HepG2 (cell line): Measurements from ENCODE around the gene ACTL8. TPM values are rescaled to one million over a fixed set of nuclear protein-coding genes. Genes with fewer than 3 reads are reported as not detected.

ENCODE experiments used
- ATAC-seq: fragments of 200-7000 bp; cut with Tn5 transposase; 3 replicates; pipeline ENCODE4 v1.9.1; 2020; ENCODE audit warnings: mild to moderate bottlenecking, moderate library complexity
- BruUV-seq: library from RNA; stranded (reverse); fragments of 400-500 nt; replicated peaks from 2 replicates; lab custom pipeline; 2021; lab: Mats Ljungman, UMichigan
- CTCF ChIA-PET: fragments of 300-600 bp; formaldehyde crosslinking; extraction: SDS; loops from one replicate; lab custom pipeline; 2021; ENCODE audit warnings: low total read pairs, inconsistent platforms, low intra/inter-chr PET ratio; lab: Yijun Ruan, JAX
- POLR2A ChIA-PET: fragments of 350-600 bp; sonication (Branson Sonifier 250); formaldehyde crosslinking; loops from one replicate; lab custom pipeline; 2020; ENCODE audit warnings: antibody characterized with exemption, inconsistent platforms; lab: Yijun Ruan, JAX
- DNase-seq: peaks from one replicate; pipeline ENCODE4 v3.0.0-alpha.2; 2015; ENCODE audit warnings: low spot score
- FAIRE-seq: peaks from 3 replicates; lab custom pipeline; 2011; peaks lifted over from hg19 to GRCh38; lab: Jason Lieb, UNC
- H2AFZ ChIP-seq: one replicate; pipeline ENCODE4 v1.6.1; 2011; ENCODE audit warnings: low read length, inconsistent platforms
- H3K27ac ChIP-seq: fragments of 300-600 bp; 3 replicates; pipeline ENCODE4 v1.8.0; 2011; ENCODE audit warnings: mixed run types, mild to moderate bottlenecking, mixed read lengths, low read length, inconsistent platforms; ENCODE audit not compliant: insufficient read depth; ENCODE audit errors: extremely low read length
- H3K27me3 ChIP-seq, 2 experiments: fragments of 200-600 bp in 1 of 2; 2 replicates in 1 of 2; 3 replicates in 1 of 2; pipeline versions ENCODE4 v1.6.0 to v1.8.0; 2011; ENCODE audit warnings: low read length in 2 of 2, mild to moderate bottlenecking in 2 of 2, moderate library complexity in 2 of 2, inconsistent platforms in 1 of 2; ENCODE audit not compliant: insufficient read depth in 2 of 2, control insufficient read depth in 1 of 2
- H3K36me3 ChIP-seq, 2 experiments: fragments of 200-600 bp in 1 of 2; replicated peaks in 1 of 2; 2 replicates in 1 of 2; 3 replicates in 1 of 2; pipeline versions ENCODE4 v1.5.1 to v1.8.0; 2011; ENCODE audit warnings: low read length in 2 of 2, inconsistent platforms in 1 of 2; ENCODE audit not compliant: insufficient read depth in 2 of 2, control insufficient read depth in 1 of 2
- H3K4me1 ChIP-seq: 2 replicates; pipeline ENCODE4 v1.5.1; 2012; ENCODE audit warnings: low read length, inconsistent platforms; ENCODE audit not compliant: insufficient read depth
- H3K4me2 ChIP-seq: 2 replicates; pipeline ENCODE4 v1.6.0; 2011; ENCODE audit warnings: low read depth, low read length, inconsistent platforms
- H3K4me3 ChIP-seq, 3 experiments: fragments of 200-600 bp in 1 of 3; sonication (generic), shearing (Covaris generic) in 1 of 3; replicated peaks in 1 of 3; 2 replicates each; pipeline ENCODE4 v1.5.1; 2011 to 2016; ENCODE audit warnings: low read length in 3 of 3, inconsistent platforms in 2 of 3, low read depth in 2 of 3, mild to moderate bottlenecking in 2 of 3, control low read depth in 1 of 3, mixed read lengths in 1 of 3; ENCODE audit not compliant: insufficient read depth in 1 of 3
- H3K79me2 ChIP-seq: one replicate; pipeline ENCODE4 v1.6.1; 2011; ENCODE audit warnings: low read length, inconsistent platforms; ENCODE audit not compliant: insufficient read depth
- H3K9ac ChIP-seq: 2 replicates; pipeline ENCODE4 v1.6.0; 2011; ENCODE audit warnings: mild to moderate bottlenecking, low read depth, low read length, inconsistent platforms; ENCODE audit not compliant: insufficient read depth
- H3K9me3 ChIP-seq: 2 replicates; pipeline ENCODE4 v1.5.1; 2012; ENCODE audit warnings: mild to moderate bottlenecking, low read length
- H4K20me1 ChIP-seq: 2 replicates; pipeline ENCODE4 v1.6.0; 2011; ENCODE audit warnings: inconsistent platforms, mild to moderate bottlenecking, low read length, moderate library complexity; ENCODE audit not compliant: insufficient read depth
- CCDC6 ChIP-seq: sonication (generic); formaldehyde crosslinking; IDR thresholded peaks from 2 replicates; pipeline ENCODE4 v1.8.1; 2022; ENCODE audit warnings: mild to moderate bottlenecking, missing genetic modification reagents, moderate library complexity
- CENPX ChIP-seq: sonication (generic); formaldehyde crosslinking; IDR thresholded peaks from 2 replicates; pipeline ENCODE4 v1.9.0; 2021; ENCODE audit warnings: mild to moderate bottlenecking, missing genetic modification reagents, moderate library complexity
- E2F1 ChIP-seq: sonication (generic); formaldehyde crosslinking; IDR thresholded peaks from 2 replicates; pipeline ENCODE4 v1.5.0; 2020; ENCODE audit warnings: missing genetic modification reagents
- GATA4 ChIP-seq: sonication (generic); IDR thresholded peaks from 2 replicates; pipeline ENCODE4 v1.6.1; 2016; ENCODE audit warnings: antibody characterized with exemption, low read depth, borderline replicate concordance
- IRF2 ChIP-seq: IDR thresholded peaks from 2 replicates; pipeline ENCODE4 v1.6.1; 2018; ENCODE audit warnings: missing genetic modification reagents, missing compliant biosample characterization
- KLF15 ChIP-seq: sonication (generic); formaldehyde crosslinking; IDR thresholded peaks from 2 replicates; pipeline ENCODE4 v1.8.1; 2023; ENCODE audit warnings: borderline replicate concordance, mild to moderate bottlenecking, inconsistent platforms, missing genetic modification reagents, mixed read lengths
- MTF1 ChIP-seq: sonication (generic); formaldehyde crosslinking; IDR thresholded peaks from 2 replicates; pipeline ENCODE4 v1.5.0; 2020; ENCODE audit warnings: missing genetic modification reagents
- NAIF1 ChIP-seq: sonication (generic); formaldehyde crosslinking; IDR thresholded peaks from 2 replicates; pipeline ENCODE4 v1.5.0; 2020; ENCODE audit warnings: mild to moderate bottlenecking, missing genetic modification reagents, borderline replicate concordance
- NFKBIZ ChIP-seq: IDR thresholded peaks from 2 replicates; pipeline ENCODE4 v1.6.1; 2018; ENCODE audit warnings: missing genetic modification reagents, missing compliant biosample characterization
- NKX3-1 ChIP-seq: sonication (generic); formaldehyde crosslinking; IDR thresholded peaks from 2 replicates; pipeline ENCODE4 v1.5.0; 2020; ENCODE audit warnings: missing genetic modification reagents
- NONO ChIP-seq, 2 experiments: fragments of 450-650 bp in 1 of 2; sonication (generic) in 1 of 2; formaldehyde crosslinking in 1 of 2; IDR thresholded peaks in 1 of 2; conservative IDR thresholded peaks in 1 of 2; 2 replicates each; pipeline versions ENCODE4 v1.6.1 to v1.8.0; 2017 to 2022; ENCODE audit warnings: mild to moderate bottlenecking in 1 of 2, missing genetic modification reagents in 1 of 2, moderate library complexity in 1 of 2
- TBP ChIP-seq: sonication (generic); formaldehyde crosslinking; IDR thresholded peaks from 2 replicates; pipeline ENCODE4 v1.5.0; 2020; ENCODE audit warnings: missing genetic modification reagents
- U2AF2 ChIP-seq: fragments of 200-400 bp; formaldehyde crosslinking; IDR thresholded peaks from 2 replicates; pipeline ENCODE4 v1.6.1; 2017; ENCODE audit warnings: low read depth, mild to moderate bottlenecking, low read length
- ZMAT3 ChIP-seq: sonication (generic); formaldehyde crosslinking; conservative IDR thresholded peaks from 2 replicates; pipeline ENCODE4 v1.7.0; 2021; ENCODE audit warnings: missing genetic modification reagents
- ZNF225 ChIP-seq: sonication (generic); formaldehyde crosslinking; IDR thresholded peaks from 2 replicates; pipeline ENCODE4 v1.4.0; 2020; ENCODE audit warnings: mild to moderate bottlenecking, missing genetic modification reagents
- ZNF564 ChIP-seq: sonication (generic); formaldehyde crosslinking; IDR thresholded peaks from 2 replicates; pipeline ENCODE4 v1.8.1; 2023; ENCODE audit warnings: mild to moderate bottlenecking, missing genetic modification reagents
- ZNF770 ChIP-seq: sonication (generic); formaldehyde crosslinking; IDR thresholded peaks from 2 replicates; pipeline ENCODE4 v1.5.0; 2020; ENCODE audit warnings: mild to moderate bottlenecking, missing genetic modification reagents
- ZNF850 ChIP-seq: sonication (generic); formaldehyde crosslinking; conservative IDR thresholded peaks from 2 replicates; pipeline ENCODE4 v1.9.0; 2021; ENCODE audit warnings: mild to moderate bottlenecking, missing genetic modification reagents
- ZSCAN31 ChIP-seq: sonication (generic); formaldehyde crosslinking; IDR thresholded peaks from 2 replicates; pipeline ENCODE4 v1.5.0; 2020; ENCODE audit warnings: low read depth, mild to moderate bottlenecking, missing genetic modification reagents
- WGBS: methylation state at CpG from one replicate; pipeline ENCODE4 v1.1.6; 2017; ENCODE audit warnings: low lambda C conversion rate; 5-methylcytosine and 5-hydroxymethylcytosine counted together
- in situ Hi-C: cut with HindIII; loops from 2 replicates; pipeline ENCODE4 v1.10.0; 2017; ENCODE audit warnings: low pct_unique_long_range_greater_than_20kb; ENCODE audit not compliant: extremely low pct_ligation_motif_present
- intact Hi-C: fragments of 100-400 bp; cut with micrococcal nuclease; formaldehyde crosslinking; loops from one replicate; pipeline ENCODE4 v1.10.0; 2022; ENCODE audit not compliant: unreplicated experiment
- polyA plus RNA-seq, 8 experiments: library from polyadenylated mRNA; depleted of rRNA in 3 of 8; stranded (reverse) in 7 of 8; unstranded in 1 of 8; fragments of >200 nt; fragmentation: Illumina TruSeq in 4 of 8; extraction: Trizol in 4 of 8; gene quantifications; 2 replicates each; pipeline versions ENCODE4 v1.2.1 to v1.2.3, GENCODE V29; 2011 to 2016; ENCODE audit warnings: low read depth in 4 of 8, missing spikeins in 1 of 8, mixed read lengths in 1 of 8; ENCODE audit not compliant: insufficient read depth in 1 of 8
- total RNA-seq, 5 experiments: library from RNA; depleted of rRNA; stranded (reverse); fragments of >200 nt; fragmentation: Illumina TruSeq; extraction: Trizol; gene quantifications; 2 replicates each; pipeline ENCODE4 v1.2.3, GENCODE V29; 2016; ENCODE audit warnings: low read depth in 1 of 5

Gene ACTL8
- total and polyA plus RNA-seq, 2 of the 13 experiments (the other 11 are each of a cell fraction or from before 2014, with no cell fraction given), result 0.09 to 0.64 TPM

- Histone ChIP-seq H3K4me1 (no peaks in the 10 kb centered on the region), H3K27me3 (peaks cover 1 to 31% of the 10 kb centered on the region in 2 experiments; a peak in 4 of 5 replicates), H3K9ac (no peak overlapping the region), H3K79me2 (no peaks in the 10 kb centered on the region), H3K4me2 (no peak overlapping the region), H3K27ac (no peak overlapping the region), H4K20me1 (no peaks in the 10 kb centered on the region), H2AFZ (no peak overlapping the region), H3K9me3 (no peaks in the 10 kb centered on the region)
- no peak for DNase-seq
- WGBS, result 49% methylated on average over 7 of the region's 7 CpGs
- POLR2A ChIA-PET, result no interaction called here
- in situ Hi-C loops, result no loop called here
- no peak for ATAC-seq
- TF ChIP-seq GATA4 (no peak), ZNF564 (CRISPR knock-in tag) (no peak), NFKBIZ (CRISPR knock-in tag) (no peak), E2F1 (CRISPR knock-in tag) (no peak), NAIF1 (CRISPR knock-in tag) (no peak), KLF15 (CRISPR knock-in tag) (no peak), CENPX (CRISPR knock-in tag) (no peak), MTF1 (CRISPR knock-in tag) (no peak), U2AF2 (no peak), ZMAT3 (no peak), CCDC6 (no peak), ZNF850 (CRISPR knock-in tag) (no peak), ZSCAN31 (CRISPR knock-in tag) (no peak), NKX3-1 (CRISPR knock-in tag) (no peak), NONO (IDR thresholded peaks at IDR 0.05) (no peak), NONO (CRISPR knock-in tag; conservative IDR thresholded peaks at IDR 0.05) (no peak), IRF2 (CRISPR knock-in tag) (no peak), TBP (CRISPR knock-in tag) (no peak), ZNF225 (CRISPR knock-in tag) (no peak), ZNF770 (CRISPR knock-in tag) (no peak)
- TF ChIP-seq, all 625 proteins: peak for 0
- CTCF ChIA-PET, result no interaction called here
- no TSS peak for BruUV-seq
- H3K4me3 ChIP-seq, result no peak overlapping the region
- H3K36me3 ChIP-seq, result no peaks in the 10 kb centered on the region
- intact Hi-C loops, result no loop called here
- FAIRE-seq, result no peak
Measured at GRCh38 chr1:17802945-17803344, 47.8 kb downstream of the ACTL8 start.
